ENCODE data around the gene P2RY6. TPM values are rescaled to one million over a fixed set of nuclear protein-coding genes. Genes with fewer than 3 reads are reported as not detected.

P2RY6 gene
- total RNA-seq, 1 donor from 2014 or later: 0.74 TPM

GRCh38 chr11:73286240-73286810 is 14.2 kb downstream of the P2RY6 start:
- no peak overlapping the region for H3K4me3 Mint-ChIP-seq (ENCODE audit: unreplicated experiment)
- no peak for DNase-seq (ENCODE audit: low spot score)
- peaks cover 21% of the 10 kb centered on the region for H3K27me3 Mint-ChIP-seq (ENCODE audit: unreplicated experiment)
- TF ChIP-seq CTCF (IDR thresholded peaks at IDR 0.05; ENCODE audit: unreplicated experiment): peak; percentile 14
- H3K27ac Mint-ChIP-seq (ENCODE audit: unreplicated experiment): no peak overlapping the region
- H3K4me1 Mint-ChIP-seq (ENCODE audit: unreplicated experiment): peaks cover 20% of the 10 kb centered on the region
- H3K9me3 Mint-ChIP-seq (ENCODE audit: unreplicated experiment): no peaks in the 10 kb centered on the region
- no peaks in the 10 kb centered on the region for H3K36me3 Mint-ChIP-seq (ENCODE audit: low read depth, unreplicated experiment)

- no peaks in the 10 kb centered on the region for H3K9me3 Mint-ChIP-seq (ENCODE audit: unreplicated experiment)
These were observed 15.4 kb downstream of the P2RY6 start for GRCh38 chr11:73287400-73288101.

DNA sequence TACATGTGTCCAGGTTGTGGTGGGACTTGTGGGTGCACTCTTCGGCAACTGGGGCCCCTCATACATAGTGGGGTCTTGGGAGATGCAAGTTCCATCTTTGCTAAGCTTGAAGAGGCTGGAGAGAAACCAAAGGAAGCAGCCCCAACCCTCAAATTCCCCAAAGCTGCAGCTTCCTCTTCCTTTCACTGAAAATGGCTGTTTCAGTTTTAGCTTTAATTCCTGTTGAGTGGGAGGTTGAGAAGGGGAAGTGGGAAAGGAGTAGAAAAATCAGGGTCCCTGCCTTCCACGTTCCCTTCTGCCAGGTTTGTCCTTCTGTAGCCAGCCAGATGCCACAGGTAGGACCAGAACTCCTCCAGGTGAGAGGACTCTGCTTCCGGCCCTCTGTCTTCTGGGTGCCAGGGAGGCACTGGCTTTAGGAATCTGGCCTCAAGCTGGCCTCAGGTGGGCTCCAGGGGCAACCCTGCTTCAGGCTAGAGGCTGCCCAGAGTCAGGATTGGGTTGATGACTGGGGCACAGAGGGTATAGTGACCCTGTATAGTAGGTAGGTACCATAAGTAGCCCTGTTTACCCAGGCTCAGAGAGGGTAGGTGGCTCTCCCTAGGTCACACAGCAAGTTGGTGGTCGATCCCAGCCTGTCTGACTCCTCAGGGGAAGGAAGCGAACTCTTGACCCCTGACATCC is 16.2 kb downstream of the P2RY6 start:
- no peak for DNase-seq (ENCODE audit: low spot score)
- Mint-ChIP-seq H3K36me3 (ENCODE audit: low read depth, unreplicated experiment) (peaks cover 4% of the 10 kb centered on the region), H3K4me3 (ENCODE audit: unreplicated experiment) (no peak overlapping the region), H3K27me3 (ENCODE audit: unreplicated experiment) (peaks cover 15% of the 10 kb centered on the region), H3K4me1 (ENCODE audit: unreplicated experiment) (peaks cover 24% of the 10 kb centered on the region), H3K9me3 (ENCODE audit: unreplicated experiment) (no peaks in the 10 kb centered on the region), H3K27ac (ENCODE audit: unreplicated experiment) (no peak overlapping the region)
- TF ChIP-seq CTCF (IDR thresholded peaks at IDR 0.05; ENCODE audit: unreplicated experiment): no peak

More at GRCh38 chr11:73287400-73288101, 15.4 kb downstream of the P2RY6 start:
- H3K27me3 Mint-ChIP-seq (ENCODE audit: unreplicated experiment): peaks cover 15% of the 10 kb centered on the region
- DNase-seq (ENCODE audit: low spot score): no peak
- no peaks in the 10 kb centered on the region for H3K36me3 Mint-ChIP-seq (ENCODE audit: low read depth, unreplicated experiment)
- no peak overlapping the region for H3K4me3 Mint-ChIP-seq (ENCODE audit: unreplicated experiment)
- peaks cover 20% of the 10 kb centered on the region for H3K4me1 Mint-ChIP-seq (ENCODE audit: unreplicated experiment)
- TF ChIP-seq CTCF (IDR thresholded peaks at IDR 0.05; ENCODE audit: unreplicated experiment): no peak
- H3K27ac Mint-ChIP-seq (ENCODE audit: unreplicated experiment): no peak overlapping the region

DNA sequence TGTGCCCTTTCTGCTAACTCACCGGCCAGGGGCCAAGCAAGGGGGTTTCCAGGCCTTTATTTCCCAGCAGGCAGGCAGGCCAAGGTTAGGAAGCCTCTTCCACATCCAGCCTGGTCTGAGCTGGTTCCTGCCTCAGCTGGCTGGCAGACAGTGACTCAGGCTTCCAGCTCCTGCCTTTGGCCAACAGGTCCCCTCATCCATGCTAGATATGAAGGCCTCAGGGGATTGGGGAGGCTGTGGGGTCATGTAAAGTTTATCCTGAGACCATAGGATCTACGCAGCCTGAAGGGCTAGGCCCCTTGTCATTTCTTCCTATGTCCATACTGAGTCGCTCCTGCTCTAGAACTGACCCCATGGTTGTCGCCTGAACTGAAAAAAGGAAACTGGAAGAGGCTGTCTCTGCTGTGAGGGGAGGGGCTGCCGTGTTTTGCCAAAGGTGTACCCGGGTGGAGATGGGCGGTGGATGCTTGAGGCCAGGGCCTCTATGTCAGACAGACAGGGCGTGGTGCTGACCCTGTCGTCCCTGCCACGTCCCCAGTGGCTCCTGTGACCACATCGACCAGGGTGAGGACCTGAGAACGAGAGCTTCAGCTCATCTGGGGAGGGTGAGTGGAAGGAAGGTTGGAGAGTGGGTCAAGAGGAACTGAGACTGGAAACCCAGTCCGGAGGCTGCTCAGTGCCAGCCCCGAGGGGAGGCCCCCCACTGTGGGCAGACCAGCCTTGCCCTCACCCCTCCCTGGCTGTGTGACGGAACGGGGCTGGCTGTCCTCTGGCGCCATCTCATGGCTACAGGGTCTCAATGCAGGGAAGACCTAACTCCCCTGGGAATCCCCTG is 17.0 kb downstream of the P2RY6 start:
- Mint-ChIP-seq H3K27ac (ENCODE audit: unreplicated experiment) (peak overlapping the region; percentile 72), H3K36me3 (ENCODE audit: low read depth, unreplicated experiment) (peaks cover 4% of the 10 kb centered on the region), H3K4me3 (ENCODE audit: unreplicated experiment) (peak overlapping the region; percentile 1), H3K9me3 (ENCODE audit: unreplicated experiment) (no peaks in the 10 kb centered on the region), H3K27me3 (ENCODE audit: unreplicated experiment) (peaks cover 12% of the 10 kb centered on the region), H3K4me1 (ENCODE audit: unreplicated experiment) (peaks cover 24% of the 10 kb centered on the region)
- peak; percentile 83 for TF ChIP-seq CTCF (IDR thresholded peaks at IDR 0.05; ENCODE audit: unreplicated experiment)
- peak; percentile 80 for DNase-seq (ENCODE audit: low spot score)
